GM23248 (cell line): ENCODE measurements around the gene SNX14.

Experiments used
- EZH2 ChIP-seq: fragments of 200-600 bp; sonication (generic); IDR thresholded peaks from 2 replicates; pipeline ENCODE4 v1.6.1; 2018; ENCODE audit warnings: antibody characterized with exemption, mild to moderate bottlenecking; ENCODE audit not compliant: insufficient read depth, poor library complexity, severe bottlenecking
- EZH2phosphoT487 ChIP-seq: fragments of 200-600 bp; sonication (generic); IDR thresholded peaks from 2 replicates; pipeline ENCODE4 v1.6.1; 2018; ENCODE audit warnings: antibody characterized with exemption, moderate library complexity, mild to moderate bottlenecking, low read depth; ENCODE audit not compliant: insufficient read depth

DNA sequence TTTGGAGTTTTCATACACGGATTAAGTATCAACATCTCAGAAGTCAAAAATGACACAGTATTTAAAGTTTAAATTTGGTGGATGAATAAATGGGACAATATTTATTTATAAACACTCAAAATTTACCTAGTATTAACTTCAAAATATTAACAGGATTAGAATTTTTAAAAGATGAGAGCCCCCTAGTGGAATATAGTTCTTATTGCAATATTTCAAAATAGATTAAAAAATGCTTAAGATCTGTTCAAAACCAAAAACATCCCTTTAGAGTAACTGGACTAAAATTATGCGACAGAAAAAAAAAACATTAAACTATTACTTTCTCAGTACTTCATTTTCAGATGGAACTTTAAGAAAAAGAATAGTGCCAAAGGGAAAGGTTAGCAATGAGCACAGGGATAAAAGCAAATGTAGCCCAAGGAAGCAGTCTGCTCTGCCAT is 56.6 kb downstream of the SNX14 start:
- TF ChIP-seq EZH2phosphoT487 (no peak), EZH2 (no peak)
